GM12892 (cell line): ENCODE measurements around the gene RBM18.

Source experiments
- DNase-seq: peaks from one replicate; pipeline ENCODE4 v3.0.0; 2011; ENCODE audit not compliant: insufficient read length
- FAIRE-seq: peaks from 2 replicates; lab custom pipeline; 2011; peaks lifted over from hg19 to GRCh38; lab: Jason Lieb, UNC
- POLR2A ChIP-seq: IDR thresholded peaks from 2 replicates; pipeline ENCODE4 v1.6.1; 2011; ENCODE audit warnings: low read depth, low read length, control low read depth
- POLR2AphosphoS5 ChIP-seq: IDR thresholded peaks from 2 replicates; pipeline ENCODE4 v1.6.1; 2011; ENCODE audit warnings: low read depth, low read length, control low read depth
- TAF1 ChIP-seq: IDR thresholded peaks from 2 replicates; pipeline ENCODE4 v1.6.1; 2011; ENCODE audit warnings: low read depth, mild to moderate bottlenecking, control low read depth, low read length, borderline replicate concordance

RBM18 gene

DNA sequence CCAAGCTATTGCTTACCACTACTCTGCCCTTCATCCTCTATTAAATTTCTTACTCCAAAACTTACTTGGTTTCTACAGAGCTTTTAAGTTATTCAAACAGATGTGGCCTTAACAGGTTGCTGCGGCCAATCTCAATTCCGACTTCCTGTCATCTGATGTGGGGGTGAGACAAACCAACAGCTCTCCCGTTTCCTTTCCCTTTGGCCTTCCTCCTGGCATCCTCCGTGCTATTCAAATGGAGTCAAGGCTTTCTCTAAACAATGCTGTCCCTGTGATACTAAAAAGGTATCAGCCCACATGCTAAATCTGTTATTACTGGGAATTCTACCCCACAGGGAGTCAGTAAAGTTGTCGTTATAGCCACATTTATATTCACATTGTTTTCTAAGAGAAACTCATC lies 11.8 kb downstream of the RBM18 start:
- DNase-seq (no peak), FAIRE-seq (no peak)
- TF ChIP-seq POLR2AphosphoS5 (no peak), POLR2A (no peak), TAF1 (no peak)

DNA sequence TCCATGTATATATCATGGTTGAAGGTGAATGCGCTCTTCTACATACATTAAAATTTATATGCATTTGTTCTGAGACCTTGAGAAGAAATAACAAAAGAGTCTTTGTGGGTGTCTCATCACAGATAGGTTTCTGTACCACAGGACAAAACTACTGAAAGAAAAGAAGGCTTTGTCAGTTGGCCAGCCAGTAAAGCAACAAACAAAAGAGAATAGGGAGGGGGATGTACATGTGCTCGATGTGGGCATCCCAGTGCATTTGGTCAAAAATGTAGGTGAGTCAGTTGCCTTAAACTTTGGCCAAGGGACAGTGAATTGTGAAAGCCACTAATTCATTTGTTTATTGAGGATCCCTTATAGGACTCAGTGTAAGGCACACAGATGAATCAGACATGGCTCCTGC lies 13.3 kb downstream of the RBM18 start:
- FAIRE-seq (no peak), DNase-seq (no peak)
- TF ChIP-seq TAF1: no peak
- no peak for TF ChIP-seq POLR2A
- TF ChIP-seq POLR2AphosphoS5: no peak

DNA sequence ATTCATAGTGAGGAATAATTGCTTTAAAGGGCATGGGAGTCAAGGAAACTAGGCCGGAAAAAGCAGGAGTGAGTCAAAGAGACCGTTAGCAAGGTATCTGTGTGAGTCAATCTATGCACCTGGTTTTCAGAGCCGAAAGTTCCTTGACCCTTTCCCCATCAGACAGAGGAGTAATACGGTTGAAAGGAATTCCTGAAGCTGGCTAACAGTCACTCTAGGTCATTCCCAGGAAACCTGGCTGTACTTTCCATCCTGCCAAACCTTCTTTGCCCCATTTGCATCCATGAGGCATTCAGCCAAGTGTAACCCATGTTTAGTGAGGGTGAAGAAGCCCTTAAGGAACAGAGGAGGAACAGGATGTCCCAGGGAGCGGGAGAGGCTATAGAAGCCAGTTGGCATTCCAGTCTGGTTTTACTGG lies 16.2 kb downstream of the RBM18 start:
- DNase-seq (no peak), FAIRE-seq (no peak)
- TF ChIP-seq TAF1: no peak
- no peak for TF ChIP-seq POLR2A
- TF ChIP-seq POLR2AphosphoS5: no peak

DNA sequence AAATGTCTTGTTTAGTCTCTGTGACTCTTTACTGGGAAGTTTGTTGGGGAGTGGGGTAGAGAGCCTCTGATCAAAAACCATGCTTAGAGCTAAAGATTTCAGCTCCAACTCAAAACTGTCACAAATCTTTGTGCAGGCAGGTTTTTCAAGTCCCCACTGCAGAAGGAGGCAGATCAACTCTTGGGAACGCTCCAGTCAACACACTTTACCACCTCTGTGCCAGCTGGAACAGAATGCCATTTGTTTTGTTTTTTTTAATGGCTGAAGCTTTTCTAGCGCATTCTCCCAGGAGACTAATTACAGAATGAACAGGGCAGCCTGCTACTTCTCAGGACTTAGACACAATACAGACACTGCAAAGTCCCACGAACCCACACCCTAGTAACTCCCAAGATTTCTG lies 18.0 kb downstream of the RBM18 start:
- no peak for TF ChIP-seq TAF1
- no peak for TF ChIP-seq POLR2A
- no peak for TF ChIP-seq POLR2AphosphoS5
- FAIRE-seq: no peak
- DNase-seq: no peak

DNA sequence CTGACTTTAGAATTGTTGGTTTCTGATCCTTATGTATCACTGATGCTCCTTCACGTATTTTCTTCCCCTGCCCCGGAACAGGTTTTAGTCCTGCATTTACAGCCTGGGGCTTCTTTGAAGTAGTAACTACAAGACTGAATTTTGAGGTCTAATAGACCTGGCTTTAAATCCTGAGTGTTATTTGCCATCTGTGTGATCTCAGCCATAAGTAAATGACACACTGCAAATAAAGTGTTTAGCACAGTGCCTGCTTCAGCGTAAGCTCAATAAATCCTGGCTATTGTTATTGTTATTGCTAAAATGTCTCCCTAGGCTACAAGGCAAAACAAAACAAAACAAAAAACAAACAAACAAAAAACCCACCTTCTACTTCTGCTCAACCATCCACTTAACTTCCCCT lies 20.3 kb downstream of the RBM18 start:
- FAIRE-seq: no peak
- DNase-seq: no peak
- TF ChIP-seq TAF1: no peak
- no peak for TF ChIP-seq POLR2A
- no peak for TF ChIP-seq POLR2AphosphoS5

DNA sequence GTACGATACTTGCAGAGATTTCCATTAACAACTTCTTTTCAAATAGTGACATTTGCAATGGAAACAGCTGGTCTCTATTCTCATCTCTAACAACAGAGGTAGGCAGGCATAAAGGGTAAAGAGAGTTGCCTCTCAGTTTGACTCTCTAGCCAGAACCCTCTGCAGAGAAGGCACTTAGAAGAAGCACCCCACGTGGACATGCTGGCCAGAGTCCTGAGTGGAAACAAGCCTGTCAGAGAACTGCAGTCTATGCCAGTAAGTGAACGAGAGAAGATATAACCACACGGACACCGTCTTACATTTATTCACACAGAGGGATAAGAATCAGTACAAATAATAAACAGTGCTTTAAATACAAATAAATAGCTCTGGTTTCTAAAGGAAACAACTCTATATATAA lies 24.9 kb downstream of the RBM18 start:
- FAIRE-seq (no peak), DNase-seq (no peak)

DNA sequence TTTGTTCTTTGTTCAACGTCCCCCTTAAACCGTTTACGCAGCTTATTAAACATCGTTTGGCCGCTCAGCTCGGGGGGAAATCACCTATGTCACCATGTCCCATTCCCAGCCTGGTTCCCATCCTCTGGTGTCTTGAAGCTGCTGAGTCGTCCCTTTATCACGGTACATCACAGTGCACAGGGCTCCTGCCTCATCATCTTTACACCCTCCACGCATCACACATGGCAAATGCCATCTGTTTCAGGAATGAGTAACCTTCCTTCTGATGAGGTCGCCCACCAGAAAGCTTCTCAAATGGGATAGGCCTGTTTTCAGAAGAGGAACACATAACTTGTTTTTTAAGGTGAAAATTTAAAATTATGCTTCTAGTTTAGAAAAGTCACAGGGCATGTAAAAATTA lies 28.0 kb downstream of the RBM18 start:
- TF ChIP-seq TAF1: no peak
- no peak for TF ChIP-seq POLR2A
- no peak for TF ChIP-seq POLR2AphosphoS5
- FAIRE-seq: no peak
- DNase-seq: no peak

More for the DNA sequence above, 24.9 kb downstream of the RBM18 start:
- TF ChIP-seq TAF1: no peak
- no peak for TF ChIP-seq POLR2AphosphoS5
- no peak for TF ChIP-seq POLR2A

DNA sequence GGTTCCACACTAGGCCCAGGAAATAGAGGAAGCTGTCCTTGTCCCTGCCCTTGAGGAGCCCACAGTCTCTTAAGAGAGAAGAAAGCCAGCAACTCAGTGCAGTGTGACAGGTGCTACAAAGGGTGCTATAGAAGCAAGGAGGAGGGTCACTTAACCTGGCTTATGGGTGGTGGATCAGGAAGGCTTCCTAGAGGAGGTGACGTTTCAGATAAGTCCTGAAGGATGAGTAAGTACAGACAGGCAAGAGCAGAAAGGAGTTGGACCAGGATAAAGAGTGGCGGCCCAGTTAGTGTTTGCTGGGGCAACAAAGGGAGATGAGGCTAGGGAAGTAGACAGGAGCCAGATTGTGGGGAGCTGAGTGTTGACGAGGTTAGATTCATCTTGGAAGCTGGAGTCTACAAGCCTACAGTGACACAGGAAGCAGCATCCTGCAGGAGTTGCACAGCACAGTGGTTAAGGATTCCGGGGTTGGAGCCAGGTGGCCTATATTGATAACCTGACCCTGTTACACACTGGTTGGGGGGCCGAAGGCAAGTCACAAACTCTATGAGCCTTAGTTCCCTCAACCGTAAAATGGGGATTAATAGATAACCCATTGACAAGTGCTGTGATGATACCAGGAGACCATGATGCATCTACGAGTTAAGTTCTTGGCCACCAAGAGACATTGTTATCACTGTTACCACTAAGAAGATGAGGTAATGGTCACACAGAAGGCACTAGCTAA lies 30.5 kb downstream of the RBM18 start:
- DNase-seq (no peak), FAIRE-seq (no peak)

DNA sequence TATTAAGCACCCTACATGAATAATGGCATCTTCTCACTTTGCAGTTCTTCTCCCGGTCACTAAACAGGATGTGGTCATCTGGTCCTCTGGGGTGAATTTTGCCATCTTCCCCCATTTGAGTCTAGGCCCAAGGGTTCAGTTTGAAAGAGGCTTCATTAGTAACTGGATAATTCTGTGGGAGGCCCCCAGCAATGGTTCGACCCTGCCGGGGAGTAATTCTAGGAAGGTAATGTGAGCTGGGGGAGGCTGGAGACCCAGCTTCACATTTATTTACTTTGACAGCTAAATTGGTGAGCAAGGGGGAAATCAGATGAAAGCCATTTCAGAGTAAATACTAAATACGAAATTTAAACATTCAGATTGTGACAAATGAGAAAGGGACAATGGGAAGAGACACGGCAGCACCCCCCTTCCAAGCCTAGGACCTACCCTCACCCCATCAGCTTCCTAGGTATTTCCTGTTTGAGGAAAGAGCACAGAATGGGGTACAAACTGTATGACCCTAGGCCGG lies 31.8 kb downstream of the RBM18 start:
- DNase-seq (no peak), FAIRE-seq (no peak)
- TF ChIP-seq POLR2A: no peak
- no peak for TF ChIP-seq POLR2AphosphoS5
- TF ChIP-seq TAF1: no peak

More for the DNA sequence above, 30.5 kb downstream of the RBM18 start:
- TF ChIP-seq POLR2A: no peak
- TF ChIP-seq TAF1: no peak
- no peak for TF ChIP-seq POLR2AphosphoS5

DNA sequence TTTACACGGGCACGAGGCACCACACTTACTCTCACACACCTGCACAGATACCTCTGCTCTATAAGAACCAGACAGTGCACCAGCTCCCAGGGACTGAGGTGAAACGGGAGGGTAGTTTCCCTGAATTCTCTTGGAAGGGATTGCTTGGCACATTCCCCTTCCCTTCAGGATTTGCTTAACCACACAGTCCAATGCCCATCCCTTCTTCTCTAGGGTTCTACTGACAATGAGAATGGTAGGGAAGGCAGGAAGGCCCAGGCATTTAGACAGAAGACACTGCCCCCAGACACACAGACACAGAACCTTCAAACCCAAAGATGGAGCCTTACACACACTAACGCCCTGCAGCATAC lies 35.2 kb downstream of the RBM18 start:
- no peak for DNase-seq
- FAIRE-seq: no peak

DNA sequence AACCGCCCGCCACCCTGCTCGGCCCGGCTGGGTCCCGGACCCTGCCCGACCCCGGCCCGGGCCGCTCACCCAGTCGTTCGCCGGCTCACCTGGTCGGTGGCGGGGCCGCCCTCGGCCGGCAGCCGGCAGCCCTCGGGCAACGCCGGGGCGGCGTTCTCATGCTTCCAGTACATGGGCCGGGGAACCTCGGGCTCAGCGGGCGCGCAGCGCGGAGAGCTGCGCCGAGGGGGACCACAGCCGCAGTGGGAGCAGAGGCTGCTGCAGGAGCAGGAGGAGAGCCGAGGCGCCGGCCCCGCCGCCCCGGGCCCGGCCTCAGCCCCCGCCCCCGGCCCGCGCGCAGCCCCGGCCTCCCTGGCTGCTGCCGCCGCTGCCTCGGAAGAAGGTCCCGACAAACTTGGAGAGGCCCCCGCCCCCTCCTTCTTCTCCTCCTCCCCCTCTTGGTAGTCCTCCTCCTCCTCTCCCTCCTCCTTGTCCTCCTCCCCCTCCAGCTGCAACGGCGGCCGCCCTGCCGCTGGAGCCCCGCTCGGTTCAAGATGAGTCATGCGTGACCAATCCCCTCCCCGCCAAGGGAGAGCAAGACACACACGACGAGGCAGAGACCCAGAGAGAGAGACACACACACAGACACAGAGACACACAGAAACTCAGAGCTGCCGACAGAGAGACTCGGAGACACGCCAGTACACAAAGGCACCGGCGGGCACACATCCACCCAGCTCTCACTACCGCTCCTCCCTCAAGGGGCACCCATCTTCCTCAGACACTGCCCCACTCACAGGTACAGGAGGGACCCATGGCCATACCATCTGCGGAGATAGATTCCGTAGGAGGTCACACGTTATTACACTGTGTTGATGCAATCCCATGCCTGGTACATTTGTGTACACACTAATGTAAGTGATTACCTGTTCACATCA lies 35.8 kb downstream of the RBM18 start, which contains the start of gene LHX6:
TSS of gene LHX6 (minus strand) at position 390 of the 917 bp plus-strand sequence. CDS start at position 173, 217 bp downstream.
- no peak for TF ChIP-seq POLR2AphosphoS5
- no peak for TF ChIP-seq POLR2A
- no peak for TF ChIP-seq TAF1
- no peak for DNase-seq
- no peak for FAIRE-seq

More for the DNA sequence above, 35.2 kb downstream of the RBM18 start:
- TF ChIP-seq POLR2A (no peak), POLR2AphosphoS5 (no peak), TAF1 (no peak)

DNA sequence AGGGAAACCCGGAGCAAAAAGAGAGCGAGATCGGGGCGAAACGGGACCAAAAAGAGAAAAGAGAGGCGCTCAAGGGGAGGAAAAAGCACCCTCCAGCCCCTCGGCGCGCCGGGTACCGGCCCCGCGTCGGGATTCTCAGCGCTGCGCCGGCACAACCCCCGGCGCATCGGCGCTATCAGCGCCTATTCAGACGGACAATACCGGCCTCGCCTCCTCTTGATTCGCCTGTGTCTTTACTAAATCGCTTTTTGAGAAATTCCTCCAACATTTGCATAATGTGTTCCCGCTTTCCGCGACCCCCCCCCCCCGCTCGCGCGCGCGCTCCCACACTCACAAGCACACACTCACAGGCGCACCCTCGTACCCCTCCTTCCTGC lies 36.5 kb downstream of the RBM18 start:
- DNase-seq (no peak), FAIRE-seq (no peak)
- TF ChIP-seq TAF1 (no peak), POLR2A (no peak), POLR2AphosphoS5 (no peak)
